Right renal pelvis (tissue), 4 donors: Measurements from ENCODE around the gene TAS2R40. TPM values are rescaled to one million over a fixed set of nuclear protein-coding genes. Genes with fewer than 3 reads are reported as not detected.
A peak's percentile ranks its signal among the peaks of the same experiment; 100 is the strongest.

Source experiments
- DNase-seq, 4 donors: peaks; one replicate each; pipeline ENCODE4 v3.0.0-alpha.2; 2013; ENCODE audit warnings: low read depth in 4 of 4, low spot score in 3 of 4, missing footprints in 1 of 4
- polyA plus RNA-seq, 4 donors: library from polyadenylated mRNA; unstranded; fragments of 120-200 nt; gene quantifications; one replicate each; pipeline ENCODE4 v1.2.1, GENCODE V29; 2013; ENCODE audit not compliant: insufficient read length in 4 of 4

Gene TAS2R40
- polyA plus RNA-seq, 4 donors: not detected

GRCh38 chr7:143222782-143223181, 945 bp downstream of the TAS2R40 start:
- DNase-seq: no peak

DNA sequence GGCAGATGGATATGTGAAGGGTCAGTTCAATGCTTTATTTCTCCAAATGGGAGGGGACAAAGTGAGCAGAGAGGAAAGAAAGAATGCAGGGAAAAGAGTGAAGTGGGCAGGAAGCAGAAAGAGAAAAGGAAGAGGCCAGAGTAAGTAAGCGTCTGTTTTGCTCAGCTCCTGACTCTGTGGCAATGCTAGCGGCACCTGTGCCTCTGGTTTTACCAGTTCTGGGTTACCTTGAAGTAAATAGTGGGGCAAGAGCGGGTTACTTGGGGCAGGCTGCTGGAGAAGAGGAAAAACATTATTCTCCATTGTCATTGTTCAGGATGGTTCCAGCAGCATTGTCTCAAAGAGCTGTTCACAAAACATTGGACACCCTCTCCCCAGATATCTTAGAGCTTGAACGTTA, 1.9 kb downstream of the TAS2R40 start:
- no peak for DNase-seq

GRCh38 chr7:143225047-143225446, 3.2 kb downstream of the TAS2R40 start:
- DNase-seq: no peak

- DNase-seq: no peak
Measured at GRCh38 chr7:143227806-143228205, 6.0 kb downstream of the TAS2R40 start.

- DNase-seq: no peak
Measured at GRCh38 chr7:143229054-143229790, 7.4 kb downstream of the TAS2R40 start.

DNA sequence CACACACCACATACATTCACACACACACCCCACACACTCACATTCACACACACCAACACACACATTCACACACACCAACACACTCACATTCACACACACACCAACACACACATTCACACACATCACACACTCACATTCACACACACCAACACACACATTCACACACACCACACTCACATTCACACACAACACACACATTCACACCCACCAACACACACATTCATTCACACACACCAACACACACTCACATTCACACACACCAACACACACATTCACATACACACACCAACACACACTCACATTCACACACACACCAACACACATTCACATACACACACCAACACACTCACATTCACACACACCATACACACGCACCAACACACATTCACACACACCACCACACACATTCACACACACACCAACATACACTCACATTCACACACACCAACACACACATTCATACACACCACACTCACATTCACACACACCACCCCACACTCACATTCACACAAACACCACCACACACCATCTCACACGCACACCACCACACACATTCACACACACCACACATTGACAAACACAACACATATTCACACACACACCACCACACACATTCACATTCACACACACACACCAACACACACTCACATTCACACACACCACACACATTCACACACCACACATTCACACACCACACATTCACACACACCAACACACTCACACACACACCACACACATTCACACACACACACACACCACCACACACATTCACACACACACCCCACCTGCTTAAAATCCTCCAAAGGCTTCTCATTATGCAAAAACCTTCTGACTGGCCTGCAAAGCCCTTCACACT, 9.0 kb downstream of the TAS2R40 start:
- no peak for DNase-seq

GRCh38 chr7:143233816-143234532, 12.1 kb downstream of the TAS2R40 start:
- no peak for DNase-seq

DNA sequence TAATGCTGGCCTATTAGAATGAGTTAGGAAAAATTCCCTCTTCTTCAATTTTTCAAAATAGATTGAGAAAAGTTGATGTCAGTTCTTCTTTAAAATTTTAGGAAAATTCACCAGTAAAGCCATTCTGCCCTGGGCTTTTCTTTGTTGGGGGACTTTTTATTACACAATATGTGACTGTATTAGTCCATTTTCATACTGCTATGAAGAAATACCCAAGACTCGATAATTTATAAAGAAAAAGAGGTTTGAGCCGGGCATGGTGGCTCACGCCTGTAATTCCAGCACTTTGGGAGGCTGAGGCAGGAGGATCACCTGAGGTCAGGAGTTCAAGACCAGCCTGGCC, 12.7 kb downstream of the TAS2R40 start:
- no peak for DNase-seq

GRCh38 chr7:143235561-143235960, 13.7 kb downstream of the TAS2R40 start:
- DNase-seq: no peak

DNA sequence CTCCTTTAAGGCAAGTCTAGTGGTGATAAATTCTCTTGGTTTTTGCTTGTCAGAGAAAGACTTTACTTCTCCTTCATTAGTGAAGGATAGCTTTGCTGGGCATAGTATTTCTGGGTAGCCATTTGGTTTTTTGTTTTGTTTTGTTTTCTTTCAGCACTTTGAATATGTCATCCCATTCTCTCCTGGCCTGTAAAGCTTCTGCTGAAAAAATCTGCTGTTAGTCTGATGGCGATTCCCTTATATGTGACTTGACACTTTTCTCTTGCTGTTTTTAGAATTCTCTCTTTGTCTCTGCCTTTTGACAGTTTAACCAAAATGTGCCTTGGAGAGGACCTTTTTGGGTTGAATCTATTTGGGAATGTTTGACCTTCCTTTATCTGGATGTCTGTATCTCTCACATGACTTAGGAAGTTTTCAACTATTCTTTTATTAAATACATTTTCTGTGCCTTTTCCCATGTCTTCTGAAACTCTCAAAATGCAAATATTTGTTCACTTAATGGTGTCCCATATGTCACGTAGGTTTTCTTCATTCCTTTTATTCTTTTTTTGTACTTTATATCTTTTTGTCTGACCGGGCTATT, 14.7 kb downstream of the TAS2R40 start:
- no peak for DNase-seq

DNA sequence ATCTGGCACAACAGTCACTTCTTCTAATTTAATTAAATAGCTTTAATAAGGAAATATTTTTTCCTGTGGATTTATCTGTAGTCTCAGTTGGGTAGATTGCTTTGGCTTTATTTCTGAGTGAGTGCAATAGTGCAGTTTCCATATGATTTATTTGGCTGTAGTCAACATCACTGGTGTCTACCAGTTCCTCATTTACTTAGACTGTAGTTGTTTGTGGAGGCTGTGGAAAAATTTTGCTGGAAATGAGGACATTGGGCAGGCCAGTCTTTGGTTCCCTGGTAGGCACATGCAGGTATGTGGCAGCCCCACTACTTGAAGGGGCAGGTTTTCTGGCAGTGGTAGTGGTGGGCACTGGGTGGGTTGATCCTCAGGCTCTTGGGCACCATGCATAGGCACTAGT, 15.5 kb downstream of the TAS2R40 start:
- no peak for DNase-seq

GRCh38 chr7:143238289-143238980, 16.6 kb downstream of the TAS2R40 start:
- no peak for DNase-seq

- DNase-seq: no peak
Measured at GRCh38 chr7:143239813-143240212, 18.0 kb downstream of the TAS2R40 start.

- peak; percentile 57 to 67 (median 60) for DNase-seq
Measured at GRCh38 chr7:143240291-143241168, 18.7 kb downstream of the TAS2R40 start.

DNA sequence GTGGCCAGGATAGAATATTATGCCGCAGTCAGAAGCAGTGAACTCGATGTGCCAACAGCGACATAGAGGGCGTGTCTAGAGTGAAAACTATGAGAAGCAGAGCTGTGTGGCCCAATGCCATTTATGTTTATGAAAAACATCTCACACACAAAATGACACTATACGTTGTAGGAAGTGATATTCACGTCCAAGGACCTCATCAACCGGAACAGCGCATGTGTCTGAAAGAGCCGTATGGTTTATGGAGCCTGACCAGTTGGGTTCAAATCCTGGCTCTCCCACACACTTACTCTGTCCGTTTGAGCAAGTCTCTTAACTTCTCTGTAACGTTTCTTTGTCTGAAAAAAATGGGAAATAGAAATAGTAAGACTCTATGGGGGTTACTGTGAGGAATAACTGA, 20.5 kb downstream of the TAS2R40 start:
- DNase-seq: no peak

DNA sequence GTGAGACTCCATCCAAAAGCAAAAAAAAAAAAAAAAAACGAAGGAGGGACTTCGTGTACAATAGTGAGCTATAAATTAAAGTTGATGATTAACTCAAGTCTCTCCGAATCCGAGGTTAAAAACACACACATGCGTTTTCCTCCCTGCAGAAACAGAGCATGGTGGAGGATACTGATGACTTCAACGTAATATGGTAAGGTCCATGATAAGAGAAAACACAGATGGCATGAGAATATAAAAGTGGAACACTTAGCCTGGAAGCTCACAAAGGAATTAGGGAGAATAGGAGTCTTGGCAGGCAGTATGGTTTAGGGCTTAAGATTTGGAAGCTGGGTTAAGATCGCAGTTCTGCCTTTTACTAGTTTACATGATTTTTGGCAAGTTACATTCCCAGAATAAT, 21.3 kb downstream of the TAS2R40 start:
- DNase-seq: no peak

DNA sequence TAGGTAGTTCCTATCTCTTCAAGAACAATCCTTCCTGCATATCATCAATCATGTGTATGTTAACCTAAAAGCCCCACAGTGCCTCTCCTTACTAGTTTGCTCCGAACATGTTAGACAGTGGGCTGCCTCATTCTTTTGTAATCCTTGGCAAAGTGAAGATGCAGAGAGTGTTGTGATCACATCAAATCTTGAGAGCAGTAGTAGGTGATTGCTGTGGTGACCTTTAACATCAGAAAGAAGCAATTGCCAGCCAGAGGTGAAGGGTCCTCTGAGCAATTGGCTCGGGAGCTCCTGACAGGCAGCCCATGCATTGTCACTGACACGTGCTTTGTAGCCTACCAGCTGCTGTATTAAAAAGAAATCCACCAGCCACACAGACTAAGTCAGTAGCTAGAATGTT, 21.8 kb downstream of the TAS2R40 start:
- DNase-seq: no peak

DNA sequence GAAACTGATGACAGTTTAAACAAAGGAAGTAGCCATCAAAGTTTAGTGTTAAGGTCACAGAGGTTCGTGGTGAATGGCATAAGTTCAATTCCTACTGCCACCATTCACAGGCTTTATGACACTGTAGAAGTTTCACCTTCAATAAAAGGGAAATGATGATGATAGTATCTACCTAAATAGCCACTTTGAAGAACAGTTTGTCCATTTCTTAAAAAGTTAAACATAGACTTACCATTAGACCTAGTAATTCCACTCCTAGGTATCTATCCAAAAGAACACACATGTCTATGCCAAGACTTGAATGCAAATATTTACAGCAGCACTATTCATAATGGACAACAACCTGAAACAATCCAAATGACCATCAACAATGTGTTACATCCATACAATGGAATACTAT, 22.5 kb downstream of the TAS2R40 start:
- DNase-seq: no peak

GRCh38 chr7:143245123-143245522, 23.3 kb downstream of the TAS2R40 start:
- no peak for DNase-seq

DNA sequence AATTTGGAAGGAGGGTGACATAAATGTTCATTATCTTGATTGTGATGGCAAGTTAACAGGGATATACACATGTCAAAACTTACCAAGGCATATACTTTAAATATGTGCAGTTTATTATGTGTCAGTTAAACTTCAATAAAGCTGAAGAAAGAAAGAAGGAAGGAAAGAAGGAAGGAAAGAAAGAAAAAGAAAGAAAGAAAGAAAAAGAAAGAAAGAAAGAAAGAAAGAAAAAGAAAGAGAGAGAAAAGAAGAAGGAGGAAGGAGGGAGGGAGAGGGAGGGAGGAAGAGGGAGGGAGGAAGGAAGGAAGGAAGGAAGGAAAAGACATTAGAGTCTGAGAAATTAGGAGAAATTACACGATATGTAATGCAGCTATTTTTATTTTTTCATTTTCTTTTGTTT, 25.5 kb downstream of the TAS2R40 start:
- no peak for DNase-seq
